Neural progenitor cell (in vitro differentiated cells): ENCODE results near the gene ARHGEF37. TPM values are rescaled to one million over a fixed set of nuclear protein-coding genes. Genes with fewer than 3 reads are reported as not detected.
A peak's percentile ranks its signal among the peaks of the same experiment; 100 is the strongest.

ENCODE experiments used
- DNase-seq: peaks from one replicate; pipeline ENCODE4 v3.0.0-alpha.2; 2016; ENCODE audit warnings: low spot score
- H2AFZ ChIP-seq: fragments of 200-600 bp; sonication (generic); replicated peaks from 2 replicates; pipeline ENCODE4 v1.6.1; 2016; ENCODE audit warnings: antibody characterized with exemption
- H3F3A ChIP-seq: fragments of 200-600 bp; sonication (generic); 2 replicates; pipeline ENCODE4 v1.6.1; 2016; ENCODE audit warnings: antibody characterized with exemption, low read depth
- H3K27ac ChIP-seq: fragments of 200-600 bp; sonication (generic); 2 replicates; pipeline ENCODE4 v1.5.1; 2016; ENCODE audit warnings: mild to moderate bottlenecking
- H3K27me3 ChIP-seq: fragments of 200-600 bp; sonication (generic); 2 replicates; pipeline ENCODE4 v1.6.1; 2016; ENCODE audit warnings: mild to moderate bottlenecking, moderate library complexity
- H3K36me3 ChIP-seq: fragments of 200-600 bp; sonication (generic); 2 replicates; pipeline ENCODE4 v1.5.1; 2016
- H3K4me1 ChIP-seq: fragments of 200-600 bp; sonication (generic); 2 replicates; pipeline ENCODE4 v1.6.1; 2016; ENCODE audit warnings: mixed run types
- H3K4me2 ChIP-seq: fragments of 200-600 bp; sonication (generic); 2 replicates; pipeline ENCODE4 v1.6.1; 2016
- H3K4me3 ChIP-seq: fragments of 200-600 bp; sonication (generic); 2 replicates; pipeline ENCODE4 v1.5.1; 2016
- H3K79me2 ChIP-seq: fragments of 200-600 bp; sonication (generic); 2 replicates; pipeline ENCODE4 v1.6.1; 2016; ENCODE audit warnings: low read depth
- H3K9ac ChIP-seq: fragments of 200-600 bp; sonication (generic); 2 replicates; pipeline ENCODE4 v1.6.1; 2016
- H3K9me3 ChIP-seq: fragments of 200-600 bp; sonication (generic); 2 replicates; pipeline ENCODE4 v1.5.1; 2016; ENCODE audit warnings: low read depth
- H4K20me1 ChIP-seq: fragments of 200-600 bp; sonication (generic); 2 replicates; pipeline ENCODE4 v1.6.1; 2016; ENCODE audit warnings: low read depth
- H3K27ac Mint-ChIP-seq: 3 replicates; pipeline ENCODE4 v1.8.0; 2021; ENCODE audit warnings: mixed read lengths
- H3K27me3 Mint-ChIP-seq: 2 replicates; pipeline ENCODE4 v1.8.0; 2022; ENCODE audit warnings: low read depth, mild to moderate bottlenecking, inconsistent platforms, moderate library complexity, mixed read lengths; ENCODE audit not compliant: insufficient read depth
- H3K36me3 Mint-ChIP-seq: 3 replicates; pipeline ENCODE4 v1.8.0; 2021; ENCODE audit warnings: mixed read lengths
- H3K4me1 Mint-ChIP-seq: 3 replicates; pipeline ENCODE4 v1.8.0; 2021; ENCODE audit warnings: mixed read lengths
- H3K4me3 Mint-ChIP-seq: 3 replicates; pipeline ENCODE4 v1.8.0; 2021; ENCODE audit warnings: mild to moderate bottlenecking, moderate library complexity, mixed read lengths
- H3K9me3 Mint-ChIP-seq: 3 replicates; pipeline ENCODE4 v1.8.0; 2020; ENCODE audit warnings: mixed read lengths
- CTCF ChIP-seq: fragments of 200-600 bp; sonication (generic); IDR thresholded peaks from 2 replicates; pipeline ENCODE4 v1.5.1; 2017; ENCODE audit warnings: antibody characterized with exemption, mild to moderate bottlenecking
- EZH2 ChIP-seq: fragments of 200-600 bp; sonication (generic); IDR thresholded peaks from 2 replicates; pipeline ENCODE4 v1.6.1; 2017; ENCODE audit warnings: antibody characterized with exemption, mild to moderate bottlenecking, moderate library complexity
- EZH2phosphoT487 ChIP-seq: fragments of 200-600 bp; sonication (generic); IDR thresholded peaks from 2 replicates; pipeline ENCODE4 v1.6.1; 2017; ENCODE audit warnings: antibody characterized with exemption
- total RNA-seq: library from RNA; depleted of rRNA; stranded (reverse); fragments of >200 nt; gene quantifications from 2 replicates; pipeline ENCODE4 v1.2.3, GENCODE V29; 2015; ENCODE audit warnings: low replicate concordance

The ARHGEF37 gene
- total RNA-seq, 1 donor from 2014 or later, result 0.99 TPM

- Histone ChIP-seq H3K36me3 (no peaks in the 10 kb centered on the region), H3F3A (peaks cover 68% of the 10 kb centered on the region), H3K4me1 (peaks cover 40% of the 10 kb centered on the region), H4K20me1 (peaks cover 62% of the 10 kb centered on the region), H3K27ac (no peak overlapping the region), H3K9me3 (no peaks in the 10 kb centered on the region), H3K4me3 (peak overlapping the region; percentile 11), H3K9ac (no peak overlapping the region), H2AFZ (no peak overlapping the region), H3K79me2 (peaks cover 94% of the 10 kb centered on the region), H3K4me2 (peak overlapping the region; percentile 97), H3K27me3 (no peaks in the 10 kb centered on the region)
- TF ChIP-seq EZH2 (no peak), CTCF (no peak), EZH2phosphoT487 (no peak)
- peaks cover 4% of the 10 kb centered on the region for H3K27me3 Mint-ChIP-seq
- H3K4me1 Mint-ChIP-seq, result peaks cover 27% of the 10 kb centered on the region
- no peaks in the 10 kb centered on the region for H3K9me3 Mint-ChIP-seq
- no peak for DNase-seq
- no peak overlapping the region for H3K27ac Mint-ChIP-seq
- H3K36me3 Mint-ChIP-seq, result peaks cover 44% of the 10 kb centered on the region
- H3K4me3 Mint-ChIP-seq, result peak overlapping the region; percentile 42
These were observed 34.3 kb upstream of the ARHGEF37 start for GRCh38 chr5:149546974-149547373.

- TF ChIP-seq EZH2phosphoT487, result no peak
- TF ChIP-seq CTCF, result no peak
- TF ChIP-seq EZH2, result no peak
- peaks cover 30% of the 10 kb centered on the region for H3K4me1 ChIP-seq
- no peaks in the 10 kb centered on the region for H3K36me3 ChIP-seq
- H3K9me3 ChIP-seq, result no peaks in the 10 kb centered on the region
- peaks cover 77% of the 10 kb centered on the region for H3K79me2 ChIP-seq
- H4K20me1 ChIP-seq, result peaks cover 37% of the 10 kb centered on the region
- Mint-ChIP-seq H3K27me3 (peaks cover 4% of the 10 kb centered on the region), H3K36me3 (peaks cover 34% of the 10 kb centered on the region), H3K4me3 (peak overlapping the region; percentile 100), H3K9me3 (no peaks in the 10 kb centered on the region), H3K27ac (peak overlapping the region; percentile 99), H3K4me1 (peaks cover 27% of the 10 kb centered on the region)
- no peaks in the 10 kb centered on the region for H3K27me3 ChIP-seq
- H3F3A ChIP-seq, result peaks cover 55% of the 10 kb centered on the region
- H2AFZ ChIP-seq, result no peak overlapping the region
- peak; percentile 71 for DNase-seq
- peak overlapping the region; percentile 91 for H3K27ac ChIP-seq
- peak overlapping the region; percentile 92 for H3K4me3 ChIP-seq
- H3K9ac ChIP-seq, result peak overlapping the region; percentile 94
- H3K4me2 ChIP-seq, result peak overlapping the region; percentile 97
These were observed 31.6 kb upstream of the ARHGEF37 start for GRCh38 chr5:149549461-149550267.

- Histone ChIP-seq H3K4me2 (peak overlapping the region; percentile 97), H3K4me1 (peaks cover 30% of the 10 kb centered on the region), H3K9ac (peak overlapping the region; percentile 94), H3K79me2 (peaks cover 71% of the 10 kb centered on the region), H3K4me3 (peak overlapping the region; percentile 92), H3F3A (peaks cover 49% of the 10 kb centered on the region), H3K27me3 (no peaks in the 10 kb centered on the region), H2AFZ (no peak overlapping the region), H3K27ac (peak overlapping the region; percentile 91), H3K36me3 (no peaks in the 10 kb centered on the region), H4K20me1 (peaks cover 31% of the 10 kb centered on the region), H3K9me3 (no peaks in the 10 kb centered on the region)
- Mint-ChIP-seq H3K9me3 (no peaks in the 10 kb centered on the region), H3K36me3 (peaks cover 31% of the 10 kb centered on the region), H3K27me3 (peaks cover 3% of the 10 kb centered on the region), H3K4me1 (peaks cover 27% of the 10 kb centered on the region), H3K4me3 (peak overlapping the region; percentile 100), H3K27ac (peak overlapping the region; percentile 99)
- no peak for DNase-seq
- TF ChIP-seq CTCF, result no peak
- TF ChIP-seq EZH2, result no peak
- TF ChIP-seq EZH2phosphoT487, result no peak
These were observed 31.1 kb upstream of the ARHGEF37 start for GRCh38 chr5:149550268-149550583.
